GM19193 (cell line): Measurements from ENCODE around the gene GPN3.
A peak's percentile ranks its signal among the peaks of the same experiment; 100 is the strongest.

Experiments
- POLR2A ChIP-seq: IDR thresholded peaks from 4 replicates; pipeline ENCODE4 v1.6.1; 2011; ENCODE audit not compliant: insufficient read depth, insufficient read length; ENCODE audit errors: extremely low read depth

The GPN3 gene

DNA sequence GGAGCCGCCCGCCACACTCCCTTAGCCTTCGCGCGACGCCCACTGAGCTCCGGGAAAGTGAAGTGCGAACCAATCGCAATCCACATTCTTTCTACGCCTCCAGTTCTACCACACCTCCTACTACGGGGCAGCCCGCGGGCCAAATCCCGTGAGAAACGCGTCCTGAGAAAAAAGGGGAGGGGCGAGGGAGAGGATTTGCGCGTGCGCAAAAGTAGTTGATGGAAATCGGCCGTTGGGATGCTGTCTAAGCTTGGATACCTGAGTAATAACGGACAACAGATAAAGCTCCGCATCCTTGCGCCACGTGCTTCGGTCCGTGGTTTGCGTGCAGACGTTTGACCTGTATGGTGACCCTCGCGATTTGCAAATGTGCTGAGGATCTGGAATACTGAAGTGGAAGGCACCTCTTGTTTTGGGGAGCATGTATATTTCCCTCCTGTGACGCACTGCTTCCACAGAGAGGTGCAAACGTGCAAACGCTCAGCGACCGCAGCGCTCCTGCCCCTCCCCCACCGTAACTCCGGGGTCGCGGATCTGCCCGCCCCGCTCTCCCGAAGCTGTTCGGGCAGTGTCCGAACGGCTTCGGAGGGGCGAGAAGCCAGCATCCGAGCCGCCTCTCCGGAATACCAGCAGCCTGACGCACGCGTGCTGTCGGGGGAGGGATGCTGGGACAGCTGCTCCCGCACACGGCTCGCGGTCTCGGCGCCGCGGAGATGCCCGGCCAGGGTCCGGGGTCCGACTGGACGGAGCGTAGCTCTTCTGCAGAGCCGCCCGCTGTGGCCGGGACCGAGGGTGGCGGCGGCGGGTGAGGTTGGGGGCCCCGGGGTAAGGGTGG, at the start of gene GPN3, which contains the start of gene FAM216A:
Gene GPN3, minus strand, starts transcription at position 44 of the 835 bp plus-strand sequence. CDS start 54 bp downstream, outside the sequence.
Gene FAM216A, plus strand, starts transcription at position 632 of the 835 bp plus-strand sequence. Its CDS starts 31 bp downstream, at position 663.
- peak; percentile 88 for TF ChIP-seq POLR2A

DNA sequence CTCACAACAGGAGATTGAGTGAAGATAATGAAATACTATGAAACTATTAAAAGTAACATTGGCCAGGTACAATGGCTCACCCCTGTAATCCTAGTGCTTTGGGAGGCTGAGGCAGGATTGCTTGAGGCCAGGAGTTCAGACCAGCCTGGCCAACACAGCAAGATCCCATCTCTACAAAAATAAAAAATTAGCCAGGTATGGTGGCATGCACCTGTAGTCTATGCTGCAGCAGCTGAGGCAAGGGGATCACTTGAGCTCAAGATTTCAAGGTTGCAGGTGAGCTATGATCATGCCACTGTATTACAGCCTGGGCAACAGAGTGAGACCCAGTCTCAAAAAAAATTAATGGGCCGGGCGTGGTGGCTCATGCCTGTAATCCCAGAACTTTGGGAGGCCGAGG, 48.9 kb upstream of the GPN3 start:
- TF ChIP-seq POLR2A, result no peak

DNA sequence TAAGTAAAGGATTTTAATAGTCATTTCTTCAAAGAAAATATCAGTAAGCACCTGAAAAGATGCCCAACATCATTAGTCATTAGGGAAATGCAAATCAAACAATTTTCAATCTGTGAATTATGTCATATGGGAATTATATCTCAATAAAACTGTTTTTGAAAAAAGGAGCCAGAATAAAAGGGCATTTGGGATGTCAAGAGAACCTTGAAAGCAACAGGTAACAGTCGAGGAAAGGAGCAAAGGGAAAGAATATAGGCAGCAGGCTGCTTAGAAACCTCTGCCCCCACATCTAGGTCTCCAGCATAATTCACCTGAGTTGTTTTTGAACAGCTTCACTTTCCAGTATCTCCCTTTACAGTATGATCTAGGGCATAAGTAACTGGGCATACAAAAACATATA, 46.3 kb upstream of the GPN3 start:
- no peak for TF ChIP-seq POLR2A

DNA sequence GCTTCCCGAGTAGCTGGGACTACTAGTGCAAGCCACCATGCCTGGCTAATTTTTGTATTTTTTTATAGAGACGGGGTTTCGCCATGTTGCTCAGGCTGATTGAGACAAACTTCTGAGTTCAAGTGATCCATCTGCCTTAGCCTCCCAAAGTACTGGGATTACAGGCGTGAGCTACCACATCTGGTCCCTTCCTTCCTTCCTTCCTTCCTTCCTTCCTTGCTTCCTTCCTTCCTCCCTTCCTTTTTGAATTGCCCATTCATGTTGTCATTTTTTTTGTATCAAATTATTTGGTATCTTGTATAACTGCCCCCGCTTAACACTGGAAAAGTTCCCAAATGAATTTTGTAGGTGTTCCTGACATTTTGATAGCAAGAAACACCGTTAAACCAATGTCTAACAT, 45.8 kb upstream of the GPN3 start:
- TF ChIP-seq POLR2A, result no peak

GRCh38 chr12:110508071-110508586, 40.1 kb upstream of the GPN3 start:
- no peak for TF ChIP-seq POLR2A

DNA sequence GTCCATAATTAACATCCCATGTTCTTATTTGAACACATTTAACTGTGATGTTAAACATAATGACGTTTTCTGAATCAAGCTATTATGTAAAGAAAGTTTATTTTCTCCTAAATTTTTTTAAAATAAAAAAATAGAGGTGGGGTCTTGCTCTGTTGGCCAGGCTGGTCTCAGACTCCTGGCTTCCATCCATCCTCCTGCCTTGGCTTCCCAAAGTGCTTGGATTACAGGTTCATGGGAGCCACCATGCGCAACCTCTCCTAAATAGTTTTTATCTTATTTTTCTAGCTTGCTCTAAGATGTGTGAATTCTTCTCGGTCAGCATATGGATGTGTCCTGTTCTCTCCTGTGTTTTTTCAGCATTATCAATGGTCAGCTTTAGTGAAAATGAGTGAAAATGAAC, 37.3 kb upstream of the GPN3 start:
- no peak for TF ChIP-seq POLR2A

- TF ChIP-seq POLR2A, result no peak
Measured at GRCh38 chr12:110503432-110503831, 35.4 kb upstream of the GPN3 start.

- TF ChIP-seq POLR2A, result peak; percentile 97
Measured at GRCh38 chr12:110501752-110502738, 34.0 kb upstream of the GPN3 start, which contains the start of the genes RAD9B and VPS29. Gene RAD9B (plus strand): TSS chr12:110502331. CDS start chr12:110502338, 7 bp downstream. Gene VPS29 (minus strand): TSS chr12:110502111. CDS start chr12:110502051, 60 bp downstream.

DNA sequence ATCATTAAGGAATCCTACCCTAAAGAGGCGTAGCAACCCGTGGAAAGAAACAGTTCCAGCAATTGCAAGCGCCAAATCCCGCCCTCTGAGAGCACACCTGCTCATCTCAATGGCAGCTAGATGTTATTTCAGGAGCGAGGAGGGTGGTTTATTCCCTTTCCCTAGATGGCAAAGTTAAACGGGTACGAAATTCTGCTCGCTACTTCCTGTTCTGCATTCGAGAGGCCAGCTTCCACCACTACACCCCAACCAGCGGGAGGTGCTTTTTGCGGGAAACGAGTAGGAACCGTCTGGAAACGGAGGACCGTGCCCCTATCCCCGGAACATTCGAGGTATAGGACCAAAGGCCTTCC, 33.3 kb upstream of the GPN3 start:
- no peak for TF ChIP-seq POLR2A

DNA sequence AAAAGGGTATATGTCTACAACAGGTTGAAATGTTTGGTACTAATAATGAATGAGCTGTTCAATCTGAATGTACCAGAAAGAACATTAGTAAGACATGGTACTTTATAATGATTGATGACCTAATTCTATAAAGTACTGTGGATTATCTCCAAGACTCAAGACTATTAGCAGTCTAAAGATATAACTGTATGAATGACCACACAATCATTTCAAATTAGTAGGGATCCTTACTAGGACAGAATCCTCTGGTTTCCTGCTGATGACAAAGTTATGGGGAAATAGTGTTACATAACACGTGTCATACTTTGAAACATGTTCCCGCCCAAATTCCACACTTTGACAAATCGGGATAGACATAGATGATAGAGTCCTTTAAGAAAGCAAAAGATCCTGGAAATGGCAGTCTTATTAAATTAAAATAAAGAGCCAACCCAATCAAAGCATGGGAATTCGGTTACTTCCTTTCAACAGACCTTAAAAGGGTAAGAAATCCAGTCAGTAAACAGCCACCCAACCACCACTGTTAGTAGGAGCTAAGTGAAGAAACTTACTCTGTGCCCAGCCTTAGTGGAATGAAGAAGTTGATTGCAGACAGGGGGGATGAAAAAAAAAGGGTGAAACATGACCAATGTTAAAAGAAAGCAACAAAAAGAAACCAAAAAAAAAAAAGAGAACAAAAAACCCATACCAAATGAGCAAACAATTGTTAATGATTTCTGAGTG, 31.1 kb upstream of the GPN3 start:
- no peak for TF ChIP-seq POLR2A

GRCh38 chr12:110475426-110475825, 7.4 kb upstream of the GPN3 start:
- no peak for TF ChIP-seq POLR2A

DNA sequence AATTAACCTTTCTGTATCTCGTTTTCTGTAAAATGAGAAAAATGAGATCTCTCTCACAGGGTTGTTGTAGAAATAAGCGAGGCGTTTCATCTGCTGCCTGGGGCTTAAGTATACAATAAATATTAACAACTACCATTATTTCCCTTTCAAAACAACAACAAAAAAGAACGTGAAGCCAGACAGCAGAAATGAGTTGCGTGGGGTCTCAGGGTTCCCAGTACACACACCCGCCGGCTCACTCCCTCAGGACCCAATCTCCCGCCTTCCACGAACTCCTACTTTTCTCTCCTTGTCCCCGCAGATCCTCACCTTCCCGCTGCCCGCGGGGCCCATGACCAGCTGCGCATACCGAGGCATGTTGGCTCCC, 227 bp downstream of the GPN3 start:
- no peak for TF ChIP-seq POLR2A

DNA sequence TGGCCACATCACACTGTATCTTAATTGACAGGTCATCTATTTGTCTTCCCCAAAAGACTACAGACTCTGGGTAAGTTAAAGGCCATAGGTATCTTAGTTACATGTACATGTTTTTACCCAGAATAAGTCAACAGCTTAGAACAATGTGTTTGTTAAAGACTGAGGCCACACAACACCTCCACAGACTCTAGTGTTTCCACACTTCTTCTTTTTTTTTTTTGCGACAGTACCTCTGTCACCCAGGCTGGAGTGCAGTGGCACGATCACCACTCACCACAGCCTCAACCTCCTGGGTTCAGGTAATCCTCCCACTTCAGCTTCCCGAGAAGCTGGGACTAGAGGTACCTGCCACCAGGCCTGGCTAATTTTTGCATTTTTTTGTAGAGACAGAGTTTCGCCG, 1.3 kb downstream of the GPN3 start:
- no peak for TF ChIP-seq POLR2A

DNA sequence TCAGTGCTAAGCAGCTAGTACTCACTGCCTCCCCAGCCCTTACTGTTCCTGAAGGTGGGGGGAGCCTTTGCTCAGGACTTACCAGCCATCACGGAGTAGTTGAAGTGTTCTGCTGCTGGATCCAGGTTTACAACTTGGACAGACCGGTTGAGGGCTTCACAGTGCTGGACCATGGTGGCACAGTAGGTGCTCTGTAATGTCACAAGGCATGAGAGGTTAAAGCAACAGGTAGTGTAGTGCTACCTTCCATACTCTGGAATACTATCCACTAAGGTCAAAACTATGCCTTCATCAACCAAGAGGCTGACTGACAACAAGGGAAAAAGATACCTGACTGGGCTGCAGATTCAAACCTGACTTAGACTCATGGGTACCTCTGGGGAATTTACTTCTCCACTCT, 3.0 kb downstream of the GPN3 start:
- no peak for TF ChIP-seq POLR2A
